Immature natural killer cell (primary cell): ENCODE data around the gene EPHA6. TPM values are rescaled to one million over a fixed set of nuclear protein-coding genes. Genes with fewer than 3 reads are reported as not detected.

ENCODE experiments used
- DNase-seq, 3 donors: peaks; one replicate each; pipeline ENCODE4 v3.0.0; 2022; ENCODE audit warnings: mixed read lengths in 1 of 3
- H3K27ac Mint-ChIP-seq, 6 donors: one replicate each; pipeline ENCODE4 v1.8.0; 2020; ENCODE audit warnings: mixed read lengths in 6 of 6, mild to moderate bottlenecking in 5 of 6, inconsistent platforms in 4 of 6, moderate library complexity in 3 of 6
- H3K27me3 Mint-ChIP-seq, 3 donors: one replicate each; pipeline ENCODE4 v1.8.0; 2020 to 2021; ENCODE audit warnings: low read depth in 3 of 3, mild to moderate bottlenecking in 3 of 3, mixed read lengths in 3 of 3, moderate library complexity in 3 of 3, inconsistent platforms in 1 of 3
- H3K36me3 Mint-ChIP-seq, 3 donors: one replicate each; pipeline ENCODE4 v1.8.0; 2020; ENCODE audit warnings: mixed read lengths in 3 of 3, inconsistent platforms in 2 of 3, mild to moderate bottlenecking in 2 of 3
- H3K4me1 Mint-ChIP-seq, 2 donors: one replicate each; pipeline ENCODE4 v1.8.0; 2020; ENCODE audit warnings: inconsistent platforms in 2 of 2, mild to moderate bottlenecking in 2 of 2, mixed read lengths in 2 of 2, moderate library complexity in 1 of 2
- H3K4me3 Mint-ChIP-seq, 5 donors: one replicate each; pipeline ENCODE4 v1.8.0; 2020; ENCODE audit warnings: mild to moderate bottlenecking in 5 of 5, mixed read lengths in 5 of 5, inconsistent platforms in 3 of 5, moderate library complexity in 3 of 5
- H3K9me3 Mint-ChIP-seq, 6 donors: one replicate each; pipeline ENCODE4 v1.8.0; 2020; ENCODE audit warnings: mild to moderate bottlenecking in 6 of 6, mixed read lengths in 6 of 6, inconsistent platforms in 4 of 6, moderate library complexity in 3 of 6
- polyA plus RNA-seq, 3 donors: library from polyadenylated mRNA; unstranded; fragments of 300-500 nt; fragmentation: Illumina TruSeq; gene quantifications; one replicate each; pipeline ENCODE4 v1.2.3, GENCODE V29; 2021

EPHA6 gene
- polyA plus RNA-seq, 3 donors from 2014 or later: not detected

DNA sequence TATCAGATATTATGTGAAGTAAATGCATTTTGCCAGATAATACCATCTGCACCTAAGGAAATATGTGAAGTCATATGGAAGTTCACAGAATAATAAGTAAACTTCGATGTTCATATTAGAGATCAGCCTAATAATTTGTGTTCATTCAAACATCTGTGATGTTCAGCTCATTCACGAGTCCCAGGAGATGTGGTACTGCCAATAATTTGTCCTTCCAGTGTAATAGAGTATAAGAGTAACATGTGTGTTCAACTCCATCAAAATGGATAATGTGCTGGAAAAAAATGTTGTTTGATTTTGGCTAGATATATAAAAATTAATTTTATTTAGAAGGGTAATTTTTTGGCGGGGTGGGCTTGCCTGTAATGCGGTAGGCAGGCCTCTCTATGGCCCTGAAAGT is 874.7 kb downstream of the EPHA6 start:
- H3K27me3 Mint-ChIP-seq: peaks cover 0 to 2% (median 1%) of the 10 kb centered on the region in 3 donors

GRCh38 chr3:97689962-97690361 is 875.6 kb downstream of the EPHA6 start:
- Mint-ChIP-seq H3K27ac (no peak overlapping the region), H3K4me1 (no peaks in the 10 kb centered on the region), H3K27me3 (peaks cover 0 to 2% (median 1%) of the 10 kb centered on the region in 3 donors), H3K9me3 (peaks cover 0 to 2% (median under 1%) of the 10 kb centered on the region in 6 donors), H3K4me3 (no peak overlapping the region), H3K36me3 (no peaks in the 10 kb centered on the region)
- DNase-seq: no peak

More for the DNA sequence above, 874.7 kb downstream of the EPHA6 start:
- Mint-ChIP-seq H3K36me3 (no peaks in the 10 kb centered on the region), H3K27ac (no peak overlapping the region), H3K4me1 (no peaks in the 10 kb centered on the region), H3K9me3 (peaks cover 0 to 2% (median under 1%) of the 10 kb centered on the region in 6 donors), H3K4me3 (no peak overlapping the region)
- DNase-seq: no peak

DNA sequence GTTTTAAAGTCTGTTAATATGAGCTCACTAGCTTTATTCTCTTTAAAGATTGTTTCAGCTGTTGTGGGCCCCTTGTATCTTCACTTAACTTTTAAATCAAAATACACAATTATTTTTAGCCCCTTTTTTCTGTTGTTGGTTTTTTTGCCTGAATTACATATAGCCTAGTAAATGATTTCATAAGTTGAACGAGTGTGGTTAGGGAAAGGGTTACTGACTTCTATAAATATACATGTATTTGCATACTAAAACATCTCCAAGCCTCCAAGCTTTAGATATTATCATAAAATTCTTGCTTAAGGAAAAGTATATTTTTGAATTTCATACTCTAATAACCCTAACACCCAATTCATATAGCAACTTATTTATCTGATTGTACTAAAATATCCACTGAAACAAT is 877.0 kb downstream of the EPHA6 start:
- Mint-ChIP-seq H3K4me3 (no peak overlapping the region), H3K27me3 (peaks cover 0 to 2% (median 1%) of the 10 kb centered on the region in 3 donors), H3K36me3 (no peaks in the 10 kb centered on the region), H3K4me1 (no peaks in the 10 kb centered on the region), H3K9me3 (peaks cover 0 to 3% (median 1%) of the 10 kb centered on the region in 6 donors), H3K27ac (no peak overlapping the region)
- DNase-seq: no peak

DNA sequence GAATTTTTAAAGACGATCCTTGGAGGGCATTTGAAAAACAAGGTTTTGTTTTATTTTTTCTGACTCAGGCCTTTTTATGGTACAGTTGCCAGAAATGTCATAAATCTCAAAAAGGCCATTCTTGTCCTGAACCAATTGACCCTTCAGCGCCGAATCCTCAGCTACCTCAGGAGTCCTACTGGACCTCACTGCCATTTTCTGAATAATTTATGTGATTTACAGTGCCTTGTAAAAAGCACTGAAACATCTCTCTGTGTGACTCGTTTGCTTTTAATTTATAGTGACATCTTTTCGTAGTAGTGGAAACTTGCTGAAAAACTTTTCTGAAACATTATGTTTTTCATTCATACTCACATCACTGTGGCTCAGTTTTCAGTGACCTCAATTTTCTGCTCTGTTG is 878.0 kb downstream of the EPHA6 start:
- Mint-ChIP-seq H3K36me3 (no peaks in the 10 kb centered on the region), H3K4me1 (no peaks in the 10 kb centered on the region), H3K27ac (no peak overlapping the region), H3K4me3 (no peak overlapping the region), H3K27me3 (peaks cover 0 to 2% (median 1%) of the 10 kb centered on the region in 3 donors), H3K9me3 (peaks cover 0 to 2% (median 1%) of the 10 kb centered on the region in 6 donors)
- no peak for DNase-seq

DNA sequence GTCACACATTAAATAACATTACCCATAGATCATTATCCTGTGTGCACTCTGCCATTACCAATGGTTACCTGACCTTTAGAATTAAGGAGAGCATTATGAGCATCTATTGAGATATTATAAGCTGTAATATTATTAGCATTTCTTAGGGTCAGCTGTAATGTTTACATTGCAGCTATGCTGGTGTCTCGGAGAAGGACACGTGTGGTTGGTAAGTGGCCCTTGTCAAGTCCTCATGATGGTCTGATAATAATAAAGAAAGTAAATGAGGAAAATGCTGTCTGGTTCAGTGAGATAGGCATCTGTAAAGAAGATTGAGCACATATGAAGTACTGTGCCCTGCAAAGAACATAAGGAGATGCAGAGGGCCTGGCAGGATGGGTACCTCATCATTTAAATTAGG is 878.4 kb downstream of the EPHA6 start:
- Mint-ChIP-seq H3K27me3 (peaks cover 0 to 2% (median 1%) of the 10 kb centered on the region in 3 donors), H3K36me3 (no peaks in the 10 kb centered on the region), H3K9me3 (peaks cover 0 to 2% (median 1%) of the 10 kb centered on the region in 6 donors), H3K27ac (no peak overlapping the region), H3K4me3 (no peak overlapping the region), H3K4me1 (no peaks in the 10 kb centered on the region)
- no peak for DNase-seq

DNA sequence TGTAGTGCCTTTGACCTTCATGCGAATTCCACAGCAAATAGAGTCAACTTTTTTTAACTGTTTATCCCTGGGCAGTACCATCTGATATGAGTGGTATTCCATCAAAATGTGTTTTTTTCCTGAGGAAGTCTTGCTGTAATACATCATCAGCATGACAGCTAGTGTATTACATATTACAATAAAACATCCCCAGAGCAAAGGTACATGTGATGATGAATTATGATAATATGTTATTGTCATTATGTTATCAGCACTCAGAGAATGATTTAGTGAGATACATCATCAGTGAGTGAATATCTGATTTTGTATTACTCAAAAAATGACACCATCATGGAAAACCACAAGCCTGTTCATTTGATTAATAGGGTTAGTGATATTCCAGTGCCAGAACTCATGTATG is 880.5 kb downstream of the EPHA6 start:
- H3K4me1 Mint-ChIP-seq: no peaks in the 10 kb centered on the region
- no peak overlapping the region for H3K27ac Mint-ChIP-seq
- no peak overlapping the region for H3K4me3 Mint-ChIP-seq
- no peaks in the 10 kb centered on the region for H3K36me3 Mint-ChIP-seq
- peaks cover 0 to 2% (median 1%) of the 10 kb centered on the region in 6 donors for H3K9me3 Mint-ChIP-seq
- H3K27me3 Mint-ChIP-seq: peaks cover 0 to 2% (median 1%) of the 10 kb centered on the region in 3 donors
- no peak for DNase-seq

- no peak for DNase-seq
- H3K4me3 Mint-ChIP-seq: no peak overlapping the region
- H3K4me1 Mint-ChIP-seq: no peaks in the 10 kb centered on the region
- no peaks in the 10 kb centered on the region for H3K36me3 Mint-ChIP-seq
- H3K9me3 Mint-ChIP-seq: peaks cover 0 to 4% (median 0%) of the 10 kb centered on the region in 6 donors
- H3K27me3 Mint-ChIP-seq: peaks cover 0 to 2% (median 0%) of the 10 kb centered on the region in 3 donors
- H3K27ac Mint-ChIP-seq: no peak overlapping the region
Observed at GRCh38 chr3:97698691-97699090, 884.3 kb downstream of the EPHA6 start.

GRCh38 chr3:97699889-97700288 is 885.5 kb downstream of the EPHA6 start:
- Mint-ChIP-seq H3K27me3 (peaks cover 0 to 2% (median 0%) of the 10 kb centered on the region in 3 donors), H3K36me3 (no peaks in the 10 kb centered on the region), H3K27ac (no peak overlapping the region), H3K4me1 (no peaks in the 10 kb centered on the region), H3K4me3 (no peak overlapping the region), H3K9me3 (peaks cover 0 to 4% (median 0%) of the 10 kb centered on the region in 6 donors)
- no peak for DNase-seq

DNA sequence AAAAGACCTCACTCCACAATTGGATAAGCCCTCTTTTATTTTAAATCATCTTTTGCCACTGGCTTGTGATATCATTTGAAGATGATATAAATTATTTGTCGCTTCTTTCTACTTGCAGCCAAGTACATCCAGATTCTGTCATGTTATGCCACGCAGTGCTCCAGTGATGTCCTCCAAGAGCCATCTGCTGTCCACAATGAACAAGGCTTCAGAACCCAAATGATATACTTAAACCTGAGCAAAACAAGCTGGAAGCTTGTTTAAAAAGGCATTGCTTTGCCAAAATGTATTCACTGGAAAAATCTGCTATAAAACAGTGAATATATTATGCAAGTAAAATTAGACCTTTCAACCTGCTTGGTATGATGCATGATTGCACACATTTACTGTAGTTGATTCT is 891.4 kb downstream of the EPHA6 start:
- Mint-ChIP-seq H3K4me3 (no peak overlapping the region), H3K9me3 (no peaks in the 10 kb centered on the region), H3K36me3 (no peaks in the 10 kb centered on the region), H3K4me1 (no peaks in the 10 kb centered on the region), H3K27me3 (peaks cover 0 to 2% (median 0%) of the 10 kb centered on the region in 3 donors), H3K27ac (no peak overlapping the region)
- DNase-seq: no peak

DNA sequence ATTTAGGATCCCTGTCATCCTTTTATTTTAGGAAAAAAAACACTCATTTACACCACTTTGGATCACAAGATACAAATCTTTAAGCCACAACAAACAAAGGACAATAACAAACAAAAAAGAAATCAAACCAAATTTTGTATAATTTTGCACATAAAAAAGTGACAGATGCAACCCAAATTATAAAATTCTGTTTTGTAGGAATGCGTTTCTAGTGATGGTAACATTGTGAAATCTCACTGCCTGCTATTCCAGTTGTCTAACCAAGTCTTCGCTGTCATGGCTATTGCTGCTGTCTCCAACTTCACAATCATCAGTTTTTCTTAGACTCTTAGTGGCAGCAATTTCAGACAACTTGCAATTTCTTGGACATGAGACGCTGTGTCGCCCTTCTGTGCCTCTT is 891.8 kb downstream of the EPHA6 start:
- no peak for DNase-seq
- H3K27me3 Mint-ChIP-seq: peaks cover 0 to 2% (median 0%) of the 10 kb centered on the region in 3 donors
- no peaks in the 10 kb centered on the region for H3K4me1 Mint-ChIP-seq
- H3K9me3 Mint-ChIP-seq: no peaks in the 10 kb centered on the region
- no peak overlapping the region for H3K27ac Mint-ChIP-seq
- no peaks in the 10 kb centered on the region for H3K36me3 Mint-ChIP-seq
- H3K4me3 Mint-ChIP-seq: no peak overlapping the region

- Mint-ChIP-seq H3K27me3 (peaks cover 0 to 3% (median 0%) of the 10 kb centered on the region in 3 donors), H3K36me3 (no peaks in the 10 kb centered on the region), H3K9me3 (no peaks in the 10 kb centered on the region), H3K27ac (no peak overlapping the region), H3K4me3 (no peak overlapping the region), H3K4me1 (no peaks in the 10 kb centered on the region)
- no peak for DNase-seq
Observed at GRCh38 chr3:97711654-97712053, 897.3 kb downstream of the EPHA6 start.

- DNase-seq: no peak
Observed at GRCh38 chr3:97712919-97713318, 898.5 kb downstream of the EPHA6 start.

GRCh38 chr3:97713634-97714033 is 899.2 kb downstream of the EPHA6 start:
- no peak for DNase-seq
- Mint-ChIP-seq H3K9me3 (no peaks in the 10 kb centered on the region), H3K4me3 (no peak overlapping the region), H3K36me3 (no peaks in the 10 kb centered on the region), H3K4me1 (no peaks in the 10 kb centered on the region), H3K27me3 (peaks cover 0 to 2% (median 2%) of the 10 kb centered on the region in 3 donors), H3K27ac (no peak overlapping the region)

More at GRCh38 chr3:97712919-97713318, 898.5 kb downstream of the EPHA6 start:
- Mint-ChIP-seq H3K9me3 (no peaks in the 10 kb centered on the region), H3K27me3 (peaks cover 0 to 3% (median 0%) of the 10 kb centered on the region in 3 donors), H3K4me3 (no peak overlapping the region), H3K36me3 (no peaks in the 10 kb centered on the region), H3K27ac (no peak overlapping the region), H3K4me1 (no peaks in the 10 kb centered on the region)

DNA sequence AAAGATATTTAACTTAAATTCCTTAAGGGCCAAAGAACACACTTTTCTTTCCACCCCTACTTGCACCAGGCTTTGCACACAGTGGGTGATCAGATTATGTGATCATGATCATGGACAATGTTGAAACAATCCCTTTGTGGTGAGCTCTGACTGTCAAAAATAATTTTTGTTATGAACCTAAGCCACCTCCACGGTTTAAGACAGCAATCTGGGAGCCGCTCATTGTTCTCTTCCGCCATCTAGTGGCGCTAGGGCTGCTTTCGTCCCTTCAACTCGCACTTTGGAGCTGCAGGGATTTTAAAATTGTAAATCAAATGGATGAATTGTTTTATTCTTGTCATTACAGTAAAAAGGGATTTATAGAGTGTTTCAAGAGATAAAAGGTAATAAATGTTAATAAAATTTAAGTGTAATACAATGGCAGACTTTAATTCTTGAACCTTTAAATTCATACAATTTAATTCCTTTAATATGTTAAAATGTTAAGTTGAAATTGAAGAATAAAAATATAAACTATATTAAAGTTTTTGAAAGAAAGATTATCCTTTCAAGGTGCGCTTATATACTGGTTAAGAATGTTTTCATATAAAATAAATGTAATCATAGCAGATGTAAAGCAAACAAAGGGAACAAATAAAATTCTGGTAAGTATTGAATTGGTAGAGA is 904.9 kb downstream of the EPHA6 start:
- no peaks in the 10 kb centered on the region for H3K36me3 Mint-ChIP-seq
- no peaks in the 10 kb centered on the region for H3K9me3 Mint-ChIP-seq
- H3K27me3 Mint-ChIP-seq: peaks cover 0 to 2% (median 2%) of the 10 kb centered on the region in 3 donors
- peak; percentile 28 to 46 (median 37) for DNase-seq
- no peaks in the 10 kb centered on the region for H3K4me1 Mint-ChIP-seq
- peak overlapping the region in 3 of 5 donors; percentile 30 to 33 (median 33) for H3K4me3 Mint-ChIP-seq
- no peak overlapping the region for H3K27ac Mint-ChIP-seq

- Mint-ChIP-seq H3K36me3 (no peaks in the 10 kb centered on the region), H3K9me3 (no peaks in the 10 kb centered on the region), H3K27me3 (peaks cover under 1 to 2% (median 2%) of the 10 kb centered on the region in 3 donors), H3K4me3 (no peak overlapping the region), H3K27ac (no peak overlapping the region), H3K4me1 (no peaks in the 10 kb centered on the region)
- no peak for DNase-seq
Observed at GRCh38 chr3:97720417-97720816, 906.0 kb downstream of the EPHA6 start.
